ENCODE measurements around the gene ZNF282.

The ZNF282 gene

GRCh38 chr7:149194799-149195179 is 557 bp upstream of the ZNF282 start:
- no peak for DNase-seq

DNA sequence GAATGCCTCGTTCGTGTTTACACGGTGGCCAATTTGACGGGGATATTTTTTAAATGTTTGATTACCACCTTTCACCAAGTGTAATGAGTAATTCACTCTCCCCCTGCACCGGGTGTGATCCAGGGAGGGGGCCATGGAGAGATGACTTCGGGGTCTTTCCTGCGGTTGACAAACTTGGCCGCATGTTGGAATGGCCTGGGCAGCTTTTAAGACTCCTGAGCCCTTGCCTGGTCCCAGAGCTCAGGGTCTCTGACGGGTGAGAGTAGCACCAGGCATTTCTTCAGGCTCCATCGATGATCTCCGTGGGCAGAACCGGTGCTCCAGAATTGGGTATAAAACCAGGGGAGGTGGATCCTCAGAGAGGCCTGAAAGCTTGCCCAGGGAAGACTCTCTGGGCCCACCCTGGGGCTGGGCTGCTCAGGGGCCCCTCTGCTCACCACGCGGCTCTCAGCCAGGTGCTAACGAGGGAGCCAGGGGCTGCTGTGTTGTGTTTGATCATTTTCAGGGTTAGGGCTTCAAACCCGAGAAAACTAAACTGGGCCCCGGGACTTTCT is 882 bp downstream of the ZNF282 start:
- DNase-seq, result no peak

DNA sequence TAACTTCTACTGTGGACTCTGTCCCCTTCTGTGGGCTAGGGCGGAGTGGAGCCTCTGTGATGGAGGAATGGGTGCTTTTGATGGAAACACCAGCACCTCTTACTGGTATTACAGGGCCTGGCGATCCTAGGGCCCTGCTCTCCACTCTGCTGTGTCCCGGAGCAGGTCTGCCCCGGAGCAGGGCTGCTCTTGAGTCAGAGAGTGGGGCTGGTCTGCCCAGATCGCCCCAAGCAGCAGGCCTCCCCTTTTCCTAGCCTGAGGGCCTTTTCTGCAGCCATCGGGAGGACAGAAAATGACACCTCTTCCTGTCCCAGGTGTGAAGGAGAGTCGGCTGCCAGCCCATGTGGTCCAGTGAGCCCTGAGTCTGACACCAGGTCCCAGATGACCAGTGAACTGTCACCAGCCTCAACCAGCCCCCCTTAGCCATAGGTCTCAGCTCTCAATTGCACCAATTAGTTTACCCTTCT is 1.4 kb downstream of the ZNF282 start:
- DNase-seq, result no peak

DNA sequence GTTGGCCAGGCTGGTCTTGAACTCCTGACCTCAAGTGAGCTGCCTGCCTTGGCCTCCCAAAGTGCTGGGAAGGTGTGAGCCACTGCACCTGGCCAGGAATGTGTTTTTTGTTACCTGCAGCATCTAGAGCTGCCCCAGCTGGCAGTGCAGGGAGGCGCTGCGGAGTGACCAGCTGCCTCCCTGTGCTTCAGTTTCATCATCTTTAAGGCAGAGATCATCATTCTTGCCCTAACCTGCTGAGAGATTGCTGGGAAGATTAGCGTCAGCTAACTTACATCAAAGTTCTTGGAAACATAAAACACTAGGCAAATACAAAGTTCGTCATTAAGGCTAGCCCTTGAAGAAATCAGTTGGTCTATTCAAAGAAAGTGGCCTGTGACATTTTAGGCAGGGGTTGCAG is 2.3 kb downstream of the ZNF282 start:
- no peak for DNase-seq

DNA sequence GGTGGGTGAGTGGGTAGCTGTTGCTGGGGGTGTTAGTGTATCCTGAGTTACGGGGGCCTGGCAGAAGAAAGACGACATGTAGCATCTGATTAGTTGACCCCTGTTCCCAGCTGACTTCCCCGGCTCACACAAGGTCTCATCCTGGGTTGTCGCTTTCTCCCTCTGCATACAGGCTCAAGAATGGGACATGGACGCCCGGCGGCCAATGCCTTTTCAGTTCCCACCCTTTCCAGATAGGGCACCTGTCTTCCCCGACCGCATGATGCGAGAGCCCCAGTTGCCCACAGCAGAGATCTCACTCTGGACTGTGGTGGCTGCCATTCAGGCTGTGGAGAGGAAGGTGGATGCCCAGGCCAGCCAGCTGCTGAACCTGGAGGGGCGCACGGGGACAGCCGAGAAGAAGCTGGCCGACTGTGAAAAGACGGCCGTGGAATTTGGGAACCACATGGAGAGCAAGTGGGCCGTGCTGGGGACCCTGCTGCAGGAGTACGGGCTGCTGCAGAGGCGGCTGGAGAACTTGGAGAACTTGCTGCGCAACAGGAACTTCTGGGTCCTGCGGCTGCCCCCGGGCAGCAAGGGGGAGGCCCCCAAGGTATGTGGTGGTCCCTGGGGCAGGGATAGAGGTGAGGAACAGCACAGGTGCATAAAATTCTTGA is 2.9 kb downstream of the ZNF282 start:
- no peak for DNase-seq

- DNase-seq, result no peak
Observed at GRCh38 chr7:149199234-149199995, 4.1 kb downstream of the ZNF282 start.

DNA sequence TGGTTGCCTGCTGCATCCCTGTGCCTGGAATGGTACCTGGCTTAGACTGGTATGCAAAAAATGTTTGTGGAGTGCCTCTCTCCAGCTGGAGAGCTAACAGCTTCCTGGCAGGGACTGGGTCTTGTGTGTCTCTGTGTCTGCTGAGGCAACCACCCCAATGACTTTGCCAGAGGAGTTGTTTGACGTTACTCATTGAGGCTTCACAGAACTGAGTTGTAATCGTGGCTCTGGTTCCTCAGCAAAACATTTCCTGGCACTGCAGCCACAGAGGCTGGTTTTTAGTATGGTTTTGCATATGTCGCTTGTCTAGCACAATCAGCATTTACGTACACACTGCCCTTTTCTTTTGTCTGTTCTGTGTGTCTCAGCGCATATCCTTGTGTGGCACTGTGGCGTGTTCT is 7.5 kb downstream of the ZNF282 start:
- DNase-seq, result peak in 1 of 2 donors; percentile 25

DNA sequence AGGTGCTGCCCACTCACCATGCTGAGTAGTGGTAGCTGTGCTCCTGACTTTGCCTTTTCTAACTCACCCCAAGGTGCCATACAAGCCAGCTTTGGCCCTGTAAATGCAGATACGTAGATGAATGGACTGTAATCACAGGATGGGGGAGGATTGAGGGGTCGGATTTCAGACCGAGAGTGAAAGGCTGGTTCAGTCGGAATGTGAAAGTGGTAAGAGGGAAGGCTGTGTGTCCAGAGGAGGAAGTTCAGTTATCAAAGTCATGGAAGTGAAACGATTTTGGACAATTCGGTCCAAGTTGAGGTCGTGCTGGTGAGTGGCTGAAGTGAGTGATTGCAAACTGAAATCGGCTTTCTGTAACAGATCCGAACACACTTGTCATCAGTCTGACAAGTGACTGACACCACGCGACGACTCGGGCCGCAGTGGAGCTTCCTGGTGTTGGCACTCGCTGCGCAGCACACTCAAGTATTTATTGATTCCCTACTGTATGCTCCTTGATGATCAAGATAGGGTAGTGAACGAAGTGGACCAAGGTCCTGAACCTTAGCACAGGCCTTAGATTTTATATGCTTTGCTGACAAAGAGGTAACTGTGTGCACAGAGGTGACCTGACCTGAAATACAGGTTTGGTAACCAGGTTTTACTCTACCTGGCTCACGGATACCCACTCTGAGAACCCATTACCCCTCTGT is 10.5 kb downstream of the ZNF282 start:
- DNase-seq, result no peak

DNA sequence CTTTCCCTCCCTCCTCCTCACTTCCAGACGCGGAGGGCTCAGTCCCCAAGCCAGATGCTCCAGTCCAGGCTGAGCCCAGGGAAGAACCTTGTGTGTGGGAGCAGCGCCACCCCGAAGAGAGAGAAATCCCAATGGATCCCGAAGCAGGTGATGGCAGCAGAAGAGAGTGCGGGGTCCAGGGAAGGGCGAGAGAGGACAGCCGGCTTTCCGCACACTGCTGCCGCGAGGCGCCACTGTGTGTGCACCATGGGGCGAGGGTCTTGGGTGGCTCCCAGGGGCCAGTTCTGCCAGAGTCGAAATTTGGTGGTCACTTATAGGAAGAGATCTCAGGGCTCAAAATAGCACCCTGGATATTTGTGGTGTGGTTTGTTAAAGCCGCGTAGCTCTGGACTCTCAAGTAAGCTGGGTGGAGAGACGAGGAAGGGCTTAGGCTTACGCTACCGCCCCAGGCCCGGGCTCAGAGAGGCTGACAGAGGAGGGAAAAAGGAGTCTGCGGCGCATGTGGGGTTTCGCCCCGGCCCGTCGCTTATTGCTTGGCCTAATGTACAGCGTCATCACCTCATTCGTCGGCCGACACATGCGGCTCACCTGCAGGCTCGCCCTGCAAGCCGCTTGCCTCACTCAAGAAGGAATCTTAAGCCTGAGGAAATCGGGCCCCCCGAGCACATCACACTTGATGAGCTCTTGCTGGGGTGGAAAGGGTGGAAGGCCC is 12.1 kb downstream of the ZNF282 start:
- no peak for DNase-seq

DNA sequence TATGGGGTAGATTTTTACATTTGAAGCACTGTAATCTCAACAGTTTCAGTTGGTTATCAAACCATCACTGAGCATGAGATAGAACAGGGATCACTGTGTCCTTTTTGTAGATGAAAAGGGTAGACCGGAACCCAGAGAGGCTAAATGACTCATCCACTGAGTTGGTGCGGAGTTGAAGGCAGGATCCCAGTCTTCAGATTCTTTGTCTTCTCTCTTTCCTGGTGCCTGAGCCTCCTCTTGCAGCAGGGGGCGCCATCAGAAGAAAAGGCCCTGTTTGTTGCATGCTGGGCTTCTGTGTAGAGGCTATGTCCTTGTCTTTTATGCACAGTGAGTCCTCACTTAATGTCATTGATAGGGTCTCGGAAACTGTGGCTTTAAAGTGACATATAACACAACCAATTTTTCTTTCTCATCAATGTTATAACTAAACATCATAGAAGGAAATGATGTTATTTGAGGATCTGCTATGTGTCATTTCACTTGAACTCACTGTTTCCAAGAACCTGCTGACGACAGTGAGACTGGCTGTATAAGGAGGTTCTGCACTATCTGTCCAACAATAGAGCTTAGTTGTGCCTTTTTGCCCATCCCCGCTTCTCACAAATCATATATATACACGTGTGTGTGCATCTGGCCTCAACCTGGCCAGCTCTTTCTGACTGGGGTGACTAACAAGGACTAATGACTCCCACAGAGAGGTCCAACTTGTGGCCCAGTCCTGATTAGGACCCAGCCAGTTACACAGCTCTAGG is 14.3 kb downstream of the ZNF282 start:
- DNase-seq, result peak; percentile 85 to 87

- DNase-seq, result no peak
Observed at GRCh38 chr7:149210551-149210950, 15.2 kb downstream of the ZNF282 start.

GRCh38 chr7:149214020-149214720 is 18.8 kb downstream of the ZNF282 start:
- DNase-seq, result no peak

GRCh38 chr7:149216402-149216801 is 21.1 kb downstream of the ZNF282 start:
- DNase-seq, result no peak

DNA sequence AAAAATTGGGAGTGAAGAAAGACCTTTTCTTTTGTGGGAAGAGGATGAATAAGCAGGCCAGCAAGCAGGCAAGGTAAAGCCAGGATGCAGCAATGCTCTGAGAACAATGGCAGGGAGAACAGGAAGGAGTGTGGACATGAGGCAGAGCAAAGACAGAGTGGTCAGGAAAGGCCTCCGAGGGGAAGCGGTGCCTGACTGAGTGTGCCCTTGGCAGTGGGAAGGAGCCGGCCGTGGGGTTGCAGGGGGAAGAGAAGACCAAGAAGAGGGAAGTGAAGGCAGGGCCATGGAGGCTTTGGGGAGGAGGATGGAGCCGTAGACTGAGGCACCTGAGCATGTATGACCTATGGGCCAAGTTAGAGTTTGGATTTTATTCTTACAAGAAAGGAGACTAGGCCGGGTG is 22.2 kb downstream of the ZNF282 start:
- DNase-seq, result no peak

GRCh38 chr7:149218469-149219420 is 23.4 kb downstream of the ZNF282 start:
- no peak for DNase-seq

DNA sequence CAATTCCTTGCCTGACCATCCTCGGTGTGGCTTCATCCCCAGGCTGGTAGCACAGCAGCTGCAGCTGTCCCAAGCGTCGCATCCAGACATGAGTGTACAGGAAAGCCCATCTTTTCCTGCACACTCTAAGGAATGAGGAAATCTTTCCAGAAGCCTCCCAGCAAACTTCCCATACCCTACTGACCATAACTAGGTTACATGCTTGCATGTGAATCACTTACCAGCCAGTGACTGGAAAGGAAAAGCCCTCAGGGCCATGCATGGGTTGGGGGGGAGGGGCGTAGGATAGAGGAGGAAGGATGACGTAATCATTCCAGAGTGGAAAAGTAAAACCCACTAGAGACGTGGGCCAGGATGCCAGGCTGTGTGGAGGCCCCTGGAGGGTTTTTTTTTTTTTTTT is 25.2 kb downstream of the ZNF282 start:
- no peak for DNase-seq

GRCh38 chr7:149223176-149223575 is 27.8 kb downstream of the ZNF282 start:
- DNase-seq, result no peak

DNA sequence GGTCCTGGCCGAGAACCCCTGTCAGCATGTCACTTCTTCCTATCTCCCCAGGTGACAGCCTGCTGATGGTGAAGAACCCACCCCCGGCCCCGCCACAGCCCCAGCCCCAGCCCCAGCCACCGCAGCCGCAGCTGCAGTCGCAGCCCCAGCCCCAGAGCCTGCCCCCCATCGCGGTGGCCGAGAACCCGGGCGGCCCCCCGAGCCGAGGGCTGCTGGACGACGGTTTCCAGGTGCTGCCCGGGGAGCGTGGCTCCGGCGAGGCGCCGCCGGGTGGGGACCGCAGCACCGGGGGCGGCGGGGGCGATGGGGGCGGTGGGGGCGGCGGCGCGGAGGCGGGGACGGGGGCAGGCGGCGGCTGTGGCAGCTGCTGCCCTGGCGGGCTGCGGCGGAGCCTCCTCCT is 28.4 kb downstream of the ZNF282 start:
- DNase-seq, result no peak

DNA sequence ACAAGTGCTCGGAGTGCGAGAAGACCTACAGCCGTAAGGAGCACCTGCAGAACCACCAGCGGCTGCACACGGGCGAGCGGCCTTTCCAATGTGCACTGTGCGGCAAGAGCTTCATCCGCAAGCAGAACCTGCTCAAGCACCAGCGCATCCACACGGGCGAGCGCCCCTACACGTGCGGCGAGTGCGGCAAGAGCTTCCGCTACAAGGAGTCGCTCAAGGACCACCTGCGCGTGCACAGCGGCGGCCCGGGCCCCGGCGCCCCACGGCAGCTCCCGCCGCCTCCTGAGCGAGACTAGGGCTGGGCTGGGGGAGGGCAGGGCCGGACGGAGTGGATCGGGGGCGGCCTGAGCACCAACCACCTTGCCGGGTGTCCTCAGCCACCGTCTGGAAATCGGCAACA is 29.0 kb downstream of the ZNF282 start:
- no peak for DNase-seq

DNA sequence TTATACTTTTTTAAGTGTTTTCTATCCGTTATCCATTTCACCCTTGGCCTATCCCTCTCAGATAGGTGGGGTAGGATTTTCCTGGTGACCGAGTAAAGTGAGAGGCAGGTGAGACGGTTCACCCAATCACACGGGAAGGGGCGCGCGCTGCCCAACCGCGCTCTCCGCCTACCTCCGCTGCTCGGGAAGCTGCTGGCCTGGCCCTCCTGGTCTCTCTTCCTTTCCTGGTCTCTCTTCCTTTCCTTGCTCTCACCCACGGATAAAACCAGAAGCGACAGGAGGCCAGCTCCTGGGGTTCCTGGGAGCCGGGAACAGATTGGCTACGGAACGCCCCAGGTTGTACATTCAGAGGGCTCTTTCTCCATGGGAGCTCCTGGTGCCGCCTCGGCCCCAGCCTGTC is 29.8 kb downstream of the ZNF282 start:
- DNase-seq, result no peak
